HG02610 (cell line): ENCODE data around the gene TMEM117.
"Not testable (repeated sequence)": the region's sequence is repeated elsewhere in the genome, so short reads cannot be mapped to it uniquely, and the experiment has no call there.

ENCODE experiments used
- ATAC-seq: cut with Tn5 transposase; IDR thresholded peaks from one replicate; pipeline ENCODE4 v1.9.1; 2021; ENCODE audit warnings: mild to moderate bottlenecking, moderate library complexity; ENCODE audit not compliant: unreplicated experiment

TMEM117 gene

DNA sequence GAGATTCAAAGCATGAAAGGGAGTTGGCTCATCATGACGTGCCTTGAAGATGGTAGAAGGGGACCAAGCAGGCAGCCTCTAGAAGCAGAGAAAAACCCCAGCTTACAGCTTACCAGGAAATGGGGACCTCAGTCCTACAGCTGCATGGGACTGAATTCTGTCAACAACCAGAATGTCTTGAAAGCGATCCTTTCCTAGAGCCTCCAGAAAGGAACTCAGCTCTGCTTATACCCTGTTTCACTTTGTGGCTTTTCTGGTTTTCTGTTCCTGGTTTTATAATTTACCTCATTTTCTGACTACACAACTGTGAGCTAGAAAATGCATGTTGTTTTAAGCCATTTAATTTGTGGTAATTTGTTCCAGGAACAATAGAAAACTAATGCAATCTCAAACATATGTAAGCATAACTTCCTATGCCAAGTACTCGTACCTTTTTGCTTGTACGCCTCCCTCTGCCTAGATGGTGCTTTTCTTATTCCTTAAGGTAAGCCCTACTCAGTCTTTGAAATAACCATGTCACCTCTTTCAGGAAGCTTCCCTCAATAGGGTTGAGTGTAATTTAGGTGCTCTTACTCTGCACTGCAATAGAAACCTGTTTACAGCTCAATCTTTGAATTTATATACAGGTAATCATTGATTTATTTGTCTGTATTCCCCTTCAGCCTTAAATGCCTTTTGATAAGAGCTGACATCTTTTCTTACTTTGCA, 348.8 kb downstream of the TMEM117 start:
- peak; percentile 82 for ATAC-seq

DNA sequence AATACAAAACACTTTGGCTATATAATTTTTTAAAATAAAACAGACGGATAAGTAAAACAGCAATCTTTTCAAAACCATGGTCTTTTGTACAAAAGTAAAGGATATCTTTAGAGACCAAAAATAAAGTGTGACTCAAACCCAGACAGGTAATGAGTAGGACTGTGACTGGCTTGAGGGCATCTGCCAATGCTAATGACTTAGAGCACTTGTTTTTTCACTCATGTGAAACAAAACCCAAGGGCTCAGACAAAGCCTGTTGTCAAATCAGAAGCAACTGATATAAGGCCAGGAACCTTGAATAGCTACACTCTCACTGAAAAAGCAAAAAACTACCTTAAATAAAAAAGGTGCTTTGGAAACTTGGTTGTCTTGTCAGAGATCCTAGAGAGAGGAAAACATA, 357.4 kb downstream of the TMEM117 start:
- ATAC-seq = peak; percentile 100

DNA sequence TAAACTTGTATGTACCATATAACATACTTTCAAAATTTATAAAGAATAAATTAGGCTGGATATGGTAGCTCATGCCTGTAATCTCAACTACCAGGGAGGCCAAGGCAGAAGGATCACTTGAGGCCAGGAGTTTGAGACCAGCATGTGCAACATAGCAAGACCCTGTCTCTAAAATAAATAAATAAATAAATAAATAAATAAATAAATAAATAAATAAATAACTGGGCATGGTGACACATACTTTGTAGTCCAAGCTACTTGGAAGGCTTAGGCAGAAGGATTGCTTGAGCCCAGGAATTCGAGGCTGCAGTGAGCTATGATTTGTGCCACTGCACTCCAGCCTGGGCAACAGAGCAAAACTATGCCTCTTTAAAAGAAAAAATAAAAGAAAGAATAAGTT, 359.8 kb downstream of the TMEM117 start:
- ATAC-seq = not testable (repeated sequence)

DNA sequence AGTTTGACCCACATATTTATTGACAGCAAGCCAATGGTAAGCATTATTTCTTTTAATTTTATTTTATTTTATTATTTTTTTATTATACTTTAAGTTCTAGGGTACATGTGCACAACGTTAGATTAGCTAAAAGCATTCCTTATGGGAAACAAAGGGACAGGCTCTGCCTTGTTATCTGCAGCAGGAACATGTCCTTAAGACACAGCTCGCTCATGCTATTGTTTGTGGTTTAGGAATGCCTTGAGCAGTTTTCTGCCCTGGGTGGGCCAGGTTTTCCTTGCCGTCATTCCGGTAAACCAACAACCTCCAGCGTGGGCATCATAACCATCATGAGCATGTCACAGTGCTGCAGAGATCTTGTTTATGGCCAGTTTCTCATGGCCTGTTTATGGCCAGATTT, 370.2 kb downstream of the TMEM117 start:
- no peak for ATAC-seq

DNA sequence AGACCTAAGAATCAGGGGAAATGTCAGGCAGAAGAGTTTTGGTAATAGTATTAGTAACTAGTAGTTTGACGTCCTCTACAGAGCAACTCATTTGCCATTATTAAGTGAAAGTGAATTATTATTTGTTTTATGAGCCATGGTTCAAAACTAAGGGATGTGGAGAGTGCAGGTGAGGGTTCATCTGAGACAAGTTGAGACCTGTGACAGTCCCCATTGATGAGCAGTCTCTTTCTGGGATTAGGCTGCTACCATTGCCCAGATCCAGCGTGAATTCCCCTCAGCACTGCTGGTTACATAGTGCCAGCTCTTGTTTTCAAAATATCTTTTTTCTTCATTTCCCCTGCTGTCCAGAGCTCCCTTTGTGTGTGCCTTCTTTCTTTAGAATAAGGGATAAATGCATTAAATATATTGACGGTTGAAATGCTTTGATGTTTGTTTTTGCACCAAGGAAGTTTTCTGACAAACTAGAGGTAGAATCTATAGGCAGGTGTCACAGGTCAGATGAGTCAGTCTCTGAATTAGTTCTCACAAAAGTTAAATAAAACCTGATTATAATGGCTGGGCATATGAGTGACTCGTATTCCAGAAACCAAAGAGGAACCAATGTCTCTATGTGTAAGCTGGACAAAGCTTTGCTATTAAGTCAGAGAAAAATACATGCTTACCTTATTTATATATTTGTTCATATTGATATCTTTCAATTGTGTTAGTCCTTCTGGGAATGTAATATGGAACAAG, 381.4 kb downstream of the TMEM117 start:
- no peak for ATAC-seq

DNA sequence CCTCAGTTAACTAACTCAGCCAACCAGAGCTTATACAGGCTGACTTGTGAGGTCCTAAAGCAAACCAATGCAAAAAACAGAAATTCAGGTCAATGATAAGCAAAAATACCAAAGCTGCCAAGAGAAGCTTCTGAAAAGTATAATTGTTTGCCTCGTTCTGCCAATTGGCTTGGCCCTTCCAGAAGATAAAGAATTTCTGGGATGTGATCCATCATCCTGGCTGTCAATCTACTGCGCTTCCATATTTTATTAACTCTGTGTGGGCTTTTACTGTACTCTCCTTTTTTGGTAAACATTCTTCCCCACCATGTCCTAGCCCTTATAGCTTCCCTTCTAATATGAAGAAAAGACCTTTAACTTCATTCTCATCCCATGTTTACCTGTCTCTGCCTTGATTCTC, 387.9 kb downstream of the TMEM117 start:
- no peak for ATAC-seq

DNA sequence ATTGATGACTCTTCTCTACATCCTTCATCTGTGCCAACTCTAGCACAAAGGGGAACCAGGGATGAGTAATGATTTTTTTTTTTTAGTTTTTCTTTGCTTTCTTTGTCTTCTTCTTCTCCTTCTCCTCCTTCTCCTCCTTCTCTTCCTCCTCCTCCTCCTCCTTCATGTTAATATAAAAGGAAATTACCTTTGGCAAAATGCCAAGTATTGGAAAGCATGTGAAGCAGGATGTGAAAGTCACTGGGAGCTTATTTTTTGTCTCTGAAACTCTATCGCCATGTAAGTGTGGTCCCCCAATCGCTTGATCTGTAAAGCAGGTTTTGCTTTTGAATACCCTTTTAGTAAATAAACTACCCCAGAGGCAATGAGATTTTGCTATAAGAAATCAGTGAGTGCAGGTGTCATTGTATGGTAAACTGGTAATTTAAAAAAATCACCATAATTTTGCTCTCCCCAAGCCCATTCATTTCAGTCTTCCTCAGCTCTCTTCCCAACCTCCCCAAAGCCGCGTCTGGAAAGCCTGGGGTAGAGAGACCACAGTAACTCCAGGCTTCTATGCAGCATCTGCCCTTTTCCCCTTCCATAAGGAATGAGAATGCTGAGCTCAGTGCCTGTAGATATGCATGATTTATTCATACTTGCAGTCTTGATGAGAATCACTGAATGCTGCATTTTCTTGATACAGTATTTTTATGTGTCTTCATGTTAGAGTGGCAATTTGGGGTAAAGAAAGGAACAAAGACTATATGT, 388.7 kb downstream of the TMEM117 start:
- ATAC-seq = no peak

DNA sequence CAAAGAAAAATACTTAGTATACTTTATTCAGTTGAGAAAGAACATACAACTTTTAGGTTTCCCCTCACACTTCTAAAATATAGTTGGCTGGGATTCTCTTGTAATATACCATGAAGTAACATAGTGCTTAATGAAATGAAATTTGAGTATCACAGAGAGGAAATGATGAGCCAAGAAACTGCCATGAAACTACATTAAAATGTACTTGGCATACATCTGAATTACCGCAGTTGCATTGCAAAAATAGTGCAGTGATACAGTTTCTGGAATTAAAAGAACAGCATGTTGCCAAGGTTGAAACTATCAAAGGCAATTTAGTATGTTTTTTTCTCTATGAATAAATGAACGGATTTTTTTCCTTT, 389.2 kb downstream of the TMEM117 start:
- no peak for ATAC-seq

DNA sequence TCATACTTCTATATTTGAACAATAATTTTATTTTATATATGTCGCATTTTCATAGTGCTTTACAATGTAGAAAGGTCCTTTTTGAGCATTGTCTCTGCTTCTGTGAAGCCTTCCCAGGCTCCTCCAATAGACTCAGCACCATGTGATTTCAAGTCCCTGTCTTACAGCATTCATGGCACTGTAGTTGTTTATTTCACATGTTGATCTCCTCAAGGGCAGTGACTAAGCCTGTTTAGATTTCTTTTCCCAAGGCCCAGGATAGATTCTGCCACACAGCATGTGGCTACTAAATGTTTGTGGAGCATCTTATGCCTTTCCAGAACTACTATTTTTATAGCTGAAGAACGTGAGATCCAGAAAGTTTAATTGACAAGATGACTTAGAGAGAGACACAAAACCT, 391.7 kb downstream of the TMEM117 start:
- ATAC-seq = no peak

DNA sequence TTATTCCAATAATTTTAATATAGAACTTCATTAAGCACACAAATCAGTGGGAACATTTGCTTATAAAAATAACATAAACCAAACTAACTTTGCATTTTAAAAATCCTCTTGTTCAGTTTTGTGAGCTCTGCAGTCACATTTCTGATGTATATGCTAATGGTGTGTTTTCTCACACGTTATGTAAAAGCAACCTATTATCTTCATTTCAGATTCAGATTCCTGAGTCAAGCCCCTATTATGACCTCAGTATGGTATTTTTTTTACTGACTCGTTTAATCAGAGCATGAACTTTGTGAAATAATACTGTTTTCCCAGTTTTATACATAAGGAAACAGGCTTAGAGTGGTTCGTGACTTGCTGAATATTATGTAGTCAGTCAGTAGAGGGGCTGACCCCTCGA, 394.0 kb downstream of the TMEM117 start:
- no peak for ATAC-seq

DNA sequence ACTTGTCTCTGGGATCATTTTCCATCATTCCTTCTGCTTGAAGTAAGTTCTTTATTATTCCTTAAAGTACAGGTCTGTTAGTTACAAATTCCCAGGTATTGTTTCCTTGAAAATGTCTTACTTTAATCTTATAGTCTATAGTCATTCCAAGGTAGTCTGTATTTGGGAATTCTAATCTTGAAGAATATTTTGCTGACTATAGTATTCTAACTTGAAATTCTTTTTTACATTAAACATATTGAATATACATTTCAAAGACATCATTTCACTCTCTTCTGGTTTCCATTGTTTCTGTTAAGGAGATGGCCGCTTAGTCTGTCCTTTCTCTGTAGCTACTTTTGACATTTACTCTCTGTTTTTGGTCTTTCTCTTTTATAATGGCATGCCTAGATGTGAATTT, 399.8 kb downstream of the TMEM117 start:
- no peak for ATAC-seq

DNA sequence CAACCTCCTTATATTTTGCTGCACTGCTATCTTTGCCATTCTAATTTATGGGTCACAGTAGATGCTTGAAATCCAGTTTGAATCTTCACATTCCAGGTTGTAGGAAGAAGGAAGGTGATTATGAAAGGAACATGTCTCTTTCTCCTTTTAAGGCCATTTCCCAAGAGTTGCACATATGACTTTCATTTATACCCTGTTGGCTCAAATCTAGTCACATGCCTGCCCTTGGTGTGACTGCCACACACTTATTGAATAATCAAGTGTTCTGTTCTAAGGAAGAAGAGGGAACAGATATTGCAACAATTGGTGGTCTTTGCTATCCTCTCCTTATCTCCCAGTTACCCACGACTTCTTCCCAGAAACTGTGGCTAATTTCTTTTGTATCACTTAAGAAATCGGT, 404.3 kb downstream of the TMEM117 start:
- no peak for ATAC-seq

DNA sequence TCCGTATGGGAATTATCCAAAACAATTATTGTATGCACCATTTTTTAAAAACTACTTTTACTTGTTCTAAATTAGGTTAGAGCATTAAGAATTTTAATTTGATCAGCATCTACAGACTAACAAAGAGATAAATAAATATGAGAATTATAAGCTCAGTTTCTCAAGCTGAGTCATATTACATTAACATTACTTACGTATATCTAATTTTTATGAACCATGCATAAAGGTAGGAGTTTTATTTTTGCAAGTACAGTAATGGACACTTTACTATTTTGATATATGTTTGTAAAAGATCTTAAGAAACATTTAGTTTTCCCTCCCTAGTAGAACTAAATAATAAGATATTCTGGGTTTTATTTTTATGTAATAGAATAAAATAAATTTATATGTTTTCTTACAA, 410.1 kb downstream of the TMEM117 start:
- ATAC-seq = no peak

DNA sequence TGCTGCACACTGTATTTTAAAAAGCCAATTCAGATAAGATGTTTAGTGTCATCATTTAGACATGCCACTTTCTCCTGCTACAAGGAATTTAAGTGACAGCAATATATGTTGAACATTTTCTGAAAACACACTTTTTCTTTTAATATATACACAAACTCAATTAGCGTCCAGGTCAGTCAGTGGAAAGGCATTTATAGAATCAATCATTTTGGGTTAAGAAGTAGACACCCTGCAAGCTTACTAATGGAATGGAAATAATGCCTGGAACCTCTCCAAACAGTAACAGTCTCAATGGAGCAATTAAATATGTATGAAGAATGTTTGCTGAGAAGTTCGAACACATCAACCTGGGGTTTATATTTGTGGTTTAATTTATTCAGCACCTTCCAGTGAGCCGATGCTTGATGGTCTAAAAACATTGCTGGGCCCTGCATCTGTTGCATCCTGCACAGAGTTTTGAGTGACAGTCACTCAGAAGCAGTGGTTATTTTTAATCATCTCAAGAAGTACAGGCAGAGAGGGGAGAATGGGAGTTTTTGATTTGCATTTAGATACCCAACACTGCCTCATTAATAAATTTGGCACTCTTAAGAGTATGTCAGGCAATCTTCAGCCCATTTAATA, 410.7 kb downstream of the TMEM117 start:
- ATAC-seq = no peak

DNA sequence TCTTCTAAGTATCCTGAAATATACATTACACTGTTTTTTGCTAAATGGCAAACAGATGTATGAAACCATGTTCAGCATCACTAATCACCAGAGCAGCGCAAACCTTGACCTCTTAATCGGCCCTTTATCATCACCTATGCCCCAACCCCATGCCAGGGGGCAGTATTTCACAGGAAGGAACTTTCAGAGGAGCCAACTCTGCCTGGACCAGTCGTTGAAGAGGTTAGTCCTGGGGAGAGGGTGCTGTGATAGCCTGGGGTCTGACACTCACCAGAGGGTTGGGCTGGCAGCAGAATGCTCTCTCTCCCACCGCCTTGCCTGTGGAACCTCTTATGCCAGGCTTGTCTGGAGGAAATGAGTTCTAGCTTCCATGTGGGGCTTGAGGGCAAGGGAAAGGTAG, 411.7 kb downstream of the TMEM117 start:
- ATAC-seq = no peak

DNA sequence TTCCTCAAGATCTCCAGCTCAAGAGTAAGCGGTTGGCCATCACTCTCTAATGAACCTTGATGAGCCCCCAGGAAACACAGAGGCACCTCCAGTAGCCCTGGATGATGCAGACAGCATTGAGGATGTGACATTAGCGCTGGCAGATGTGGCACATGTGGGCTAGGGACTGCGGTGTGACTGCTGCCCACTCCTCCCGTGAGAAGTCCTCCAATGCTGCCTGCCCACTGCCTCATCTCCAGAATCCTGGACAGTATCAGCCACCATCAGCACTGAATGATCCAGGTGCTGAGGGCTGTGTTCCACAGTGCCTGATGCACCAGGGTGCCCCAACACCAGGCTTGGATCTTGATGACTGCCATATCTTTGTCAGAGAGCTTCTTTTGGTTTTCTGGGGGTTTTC, 412.6 kb downstream of the TMEM117 start:
- ATAC-seq = no peak

DNA sequence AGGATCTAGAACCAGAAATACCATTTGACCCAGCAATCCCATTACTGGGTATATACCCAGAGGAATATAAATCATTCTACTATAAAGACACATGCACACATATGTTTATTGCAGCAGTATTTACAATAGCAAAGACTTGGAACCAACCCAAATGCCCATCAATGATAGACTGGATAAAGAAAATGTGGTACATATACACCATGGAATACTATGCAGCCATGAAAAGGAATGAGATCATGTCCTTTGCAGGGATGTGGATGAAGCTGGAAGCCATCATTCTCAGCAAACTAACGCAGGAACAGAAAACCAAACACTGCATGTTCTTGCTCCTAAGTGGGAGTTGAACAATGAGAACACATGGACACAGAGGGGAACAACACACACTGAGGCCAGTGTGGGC, 414.6 kb downstream of the TMEM117 start:
- not testable (repeated sequence) for ATAC-seq

DNA sequence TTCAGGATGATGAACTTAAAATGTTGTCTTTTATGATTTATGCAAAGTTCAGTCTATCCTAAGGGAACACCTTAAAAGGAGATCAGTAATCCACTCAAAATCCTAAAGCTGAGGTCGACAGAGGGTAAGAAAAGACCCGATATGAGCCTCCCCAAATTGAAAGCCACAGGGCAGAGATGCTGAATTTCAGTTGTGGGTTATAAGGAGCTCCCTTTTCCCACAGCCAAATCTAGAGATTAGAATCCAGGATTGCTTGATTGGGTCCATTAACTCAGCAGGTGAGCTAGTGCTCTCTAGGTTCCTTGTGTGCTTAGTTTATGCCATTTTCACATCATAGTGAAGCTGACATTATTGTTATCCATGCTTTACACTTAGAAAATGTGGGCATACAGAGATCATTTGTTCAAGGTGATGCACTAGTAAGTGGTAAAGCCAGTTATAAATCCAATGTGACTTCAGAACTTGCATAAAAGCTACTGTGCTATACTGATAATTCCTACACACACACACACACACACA, 417.5 kb downstream of the TMEM117 start:
- ATAC-seq = no peak

DNA sequence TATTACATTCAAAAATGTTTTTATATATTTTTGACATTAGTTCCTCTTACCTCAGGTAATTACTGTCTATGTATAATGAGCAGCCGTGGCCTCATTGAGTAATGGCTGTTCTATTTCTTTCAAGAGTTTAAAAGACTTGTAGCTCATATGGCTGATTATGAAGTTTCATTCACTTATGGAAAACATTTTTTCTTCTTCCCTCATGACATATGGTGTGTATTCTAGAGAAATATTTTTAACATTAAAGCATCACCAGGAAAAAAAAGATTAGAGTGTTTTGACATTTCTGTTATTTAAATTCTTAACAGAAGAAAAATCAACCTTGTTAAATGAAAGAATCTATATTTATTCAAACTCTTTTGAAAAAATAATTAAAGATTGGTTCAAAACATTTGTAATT, 422.4 kb downstream of the TMEM117 start:
- ATAC-seq = no peak

DNA sequence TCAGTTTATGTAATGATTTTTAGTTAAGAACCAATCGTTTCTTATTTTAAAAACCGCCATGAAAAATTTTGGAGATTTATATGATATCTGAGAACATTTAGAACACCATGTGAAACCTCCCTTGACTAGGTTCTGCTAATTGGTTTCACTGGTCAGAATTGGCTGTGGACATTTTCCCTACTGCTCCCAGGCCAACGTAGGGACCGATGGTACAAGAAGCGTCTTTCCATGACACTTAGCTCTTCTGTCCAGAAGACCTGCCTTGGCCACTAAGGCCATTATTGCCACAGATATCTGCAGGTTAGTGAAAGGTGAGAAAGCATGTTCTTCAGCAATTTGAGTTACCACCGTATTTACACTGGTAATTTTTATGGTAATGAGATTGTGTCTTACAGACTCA, 424.0 kb downstream of the TMEM117 start:
- ATAC-seq = no peak

DNA sequence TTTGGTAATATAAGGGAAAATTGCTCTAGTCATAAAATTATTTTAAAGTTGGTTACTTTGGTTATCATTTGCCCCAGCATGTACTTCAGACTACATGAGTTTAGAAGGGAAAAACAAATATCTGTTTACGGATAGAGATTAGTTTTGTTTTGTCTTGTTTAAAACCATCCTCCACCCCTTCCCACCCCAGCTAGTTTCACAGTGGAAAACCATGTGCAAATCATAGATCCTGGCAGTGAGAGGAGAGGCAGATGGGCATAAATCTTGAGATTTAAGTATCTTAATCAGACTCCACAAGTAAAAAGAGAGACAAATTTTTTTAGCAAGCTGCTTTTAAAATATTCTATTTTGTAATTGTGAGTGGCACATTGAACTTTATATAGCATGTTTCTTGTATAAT, 424.7 kb downstream of the TMEM117 start:
- no peak for ATAC-seq
